SKM-1 treated with dmso at 0.1 percent for 144 hours (cell line): Measurements from ENCODE around the gene RADIL.

Experiments used
- DNase-seq: peaks from one replicate; lab custom pipeline; 2025; ENCODE audit not compliant: unreplicated experiment; lab: John Stamatoyannopoulos, UW

The RADIL gene

DNA sequence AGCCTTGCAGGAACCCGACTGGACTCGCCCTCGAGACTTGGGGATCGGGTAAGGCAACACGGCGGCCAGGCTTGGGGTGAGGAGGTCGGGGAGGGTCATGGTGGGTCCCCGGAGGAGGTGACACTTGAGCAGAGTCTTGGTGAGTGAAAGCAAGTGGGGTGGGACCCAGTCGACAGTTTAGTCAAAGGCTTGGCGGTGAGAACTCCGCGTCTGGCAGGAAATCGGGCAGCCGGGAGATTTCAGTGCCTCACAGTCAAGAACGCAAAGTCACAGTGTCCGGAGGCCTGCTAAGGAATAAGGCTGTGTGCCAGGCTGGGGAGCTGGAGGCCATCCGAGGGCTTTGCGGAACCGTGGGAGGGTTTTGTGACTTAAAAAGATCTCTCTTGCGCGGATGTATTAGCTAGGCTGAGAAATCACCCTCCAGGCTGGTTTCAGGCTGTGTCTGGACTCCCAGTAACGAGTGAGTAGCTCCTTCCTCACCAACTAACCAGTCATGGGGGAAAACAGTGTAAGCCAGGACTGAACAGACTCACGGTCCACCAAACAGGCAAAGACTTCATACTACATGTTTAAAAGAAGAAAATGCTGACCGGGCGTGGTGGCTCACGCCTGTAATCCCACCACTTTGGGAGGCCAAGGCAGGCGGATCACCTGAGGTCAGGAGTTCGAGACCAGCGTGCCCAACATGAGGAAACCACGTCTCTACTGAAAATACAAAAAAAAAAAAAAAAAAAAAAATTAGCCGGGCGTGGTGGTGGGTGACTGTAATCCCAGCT, 107.5 kb downstream of the RADIL start:
- no peak for DNase-seq

DNA sequence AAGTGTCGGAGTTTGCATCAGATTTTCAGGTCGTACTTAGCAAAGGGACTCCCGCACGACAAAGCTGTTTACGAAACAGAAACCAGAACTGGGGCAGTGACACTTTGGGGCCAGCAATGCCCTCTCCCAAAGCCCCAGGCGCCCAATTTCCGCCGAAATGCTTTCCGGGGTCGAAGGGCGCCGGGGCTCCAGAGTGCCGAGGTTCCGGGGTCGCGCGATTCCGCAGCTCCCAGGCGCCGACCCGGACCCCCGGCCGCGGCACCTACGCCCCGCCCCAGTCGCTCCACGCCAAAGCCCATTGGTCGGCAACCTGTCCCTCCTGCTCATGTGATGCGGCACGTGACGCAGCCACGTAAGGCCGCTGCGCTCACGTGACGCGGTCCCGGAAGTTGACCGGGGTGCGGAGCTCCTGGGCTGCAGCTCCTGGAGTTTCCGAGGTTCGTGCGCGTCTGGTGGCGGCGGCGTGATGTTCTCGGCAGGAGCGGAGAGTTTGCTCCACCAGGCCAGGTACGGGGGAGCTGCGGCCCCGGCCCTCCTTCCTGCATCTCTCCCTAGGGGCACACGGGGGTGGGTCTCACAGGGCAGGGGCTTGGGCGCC, 108.2 kb downstream of the RADIL start, which contains the start of gene AP5Z1:
AP5Z1 (plus strand) TSS at position 374 of the 598 bp plus-strand sequence; CDS start at position 467, 93 bp downstream.
- peak; percentile 88 for DNase-seq

DNA sequence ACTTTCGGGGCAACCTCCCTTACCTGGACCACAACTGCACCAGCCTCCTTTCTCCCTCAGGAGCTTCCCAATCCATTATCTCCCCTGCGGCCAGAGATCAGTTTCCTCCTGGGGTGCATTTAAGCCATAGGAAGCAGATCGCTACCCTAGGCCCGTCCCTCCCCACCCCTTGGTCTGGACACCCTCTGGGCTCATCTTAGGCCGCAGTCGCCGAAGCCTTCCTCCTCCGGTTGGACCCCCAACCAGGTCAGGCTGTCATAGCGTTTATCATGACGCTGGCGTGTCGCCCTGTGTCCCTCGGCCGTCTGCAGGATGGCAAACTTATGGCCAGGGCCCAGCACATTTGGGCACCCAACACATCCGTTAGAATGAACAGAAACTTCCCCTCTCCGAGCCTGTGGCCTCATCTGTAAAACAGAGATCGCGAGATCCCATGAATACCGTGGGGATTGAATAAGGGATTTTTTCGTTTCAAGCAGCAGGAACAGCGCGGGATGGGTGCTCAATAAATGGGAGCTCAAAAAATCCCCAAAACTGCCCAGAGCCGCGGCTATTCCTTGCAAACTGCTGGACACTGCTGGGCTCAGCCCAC, 108.8 kb downstream of the RADIL start:
- peak; percentile 62 for DNase-seq

DNA sequence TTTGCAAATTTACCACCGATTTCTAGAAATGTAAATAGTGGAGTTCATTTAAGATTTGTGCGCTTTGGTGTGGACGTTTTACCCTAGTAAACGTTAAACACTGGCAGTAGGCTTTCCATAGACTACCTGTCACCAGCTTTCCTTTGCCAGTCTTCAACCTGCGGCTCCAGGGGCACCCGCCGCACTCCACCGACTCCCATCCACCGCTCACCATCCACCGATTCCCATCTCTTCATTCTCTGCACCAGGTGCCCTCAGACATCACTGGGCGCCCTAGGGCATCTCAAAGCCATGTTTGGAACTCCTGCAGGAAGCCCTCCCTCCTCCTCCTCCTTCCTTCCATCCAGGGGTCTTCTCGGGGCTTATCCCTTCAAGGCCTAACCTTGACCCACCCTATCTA, 109.5 kb downstream of the RADIL start:
- no peak for DNase-seq

DNA sequence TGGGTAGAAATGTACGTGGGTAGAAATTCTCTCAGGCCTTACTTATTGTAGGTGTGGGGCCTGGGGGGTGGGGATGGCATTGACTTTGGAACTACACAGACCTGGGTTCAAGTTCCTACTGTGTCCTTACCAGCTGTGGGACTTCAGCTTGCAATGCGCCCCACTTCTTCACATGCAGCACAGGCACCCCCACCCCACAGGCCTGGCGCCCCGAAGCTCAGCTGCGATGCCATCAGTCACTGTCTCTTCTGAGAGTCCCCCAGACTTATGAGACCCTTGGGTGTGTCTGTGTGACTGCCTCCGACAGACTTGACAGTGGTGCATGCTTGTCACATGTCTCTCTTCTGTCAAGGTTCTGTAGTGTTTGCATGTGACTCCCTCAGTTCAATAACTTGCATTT, 111.2 kb downstream of the RADIL start:
- DNase-seq = no peak

DNA sequence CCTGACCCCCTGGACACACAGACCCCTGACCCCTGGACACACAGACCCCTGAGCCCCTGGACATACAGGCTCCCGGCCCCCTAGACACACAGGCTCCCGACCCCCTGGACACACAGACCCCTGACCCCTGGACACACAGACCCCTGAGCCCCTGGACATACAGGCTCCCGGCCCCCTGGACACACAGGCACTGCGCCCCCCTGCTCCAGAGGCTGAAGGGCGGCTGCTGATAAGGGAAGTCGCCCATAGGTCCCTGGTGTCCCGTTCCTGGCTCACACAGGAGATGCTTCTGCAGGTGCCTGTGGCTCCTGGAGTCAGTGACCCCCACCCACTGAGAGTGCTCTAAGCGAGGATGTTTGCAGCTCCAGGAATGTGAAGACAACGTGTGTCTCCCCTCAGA, 111.8 kb downstream of the RADIL start:
- DNase-seq = no peak

DNA sequence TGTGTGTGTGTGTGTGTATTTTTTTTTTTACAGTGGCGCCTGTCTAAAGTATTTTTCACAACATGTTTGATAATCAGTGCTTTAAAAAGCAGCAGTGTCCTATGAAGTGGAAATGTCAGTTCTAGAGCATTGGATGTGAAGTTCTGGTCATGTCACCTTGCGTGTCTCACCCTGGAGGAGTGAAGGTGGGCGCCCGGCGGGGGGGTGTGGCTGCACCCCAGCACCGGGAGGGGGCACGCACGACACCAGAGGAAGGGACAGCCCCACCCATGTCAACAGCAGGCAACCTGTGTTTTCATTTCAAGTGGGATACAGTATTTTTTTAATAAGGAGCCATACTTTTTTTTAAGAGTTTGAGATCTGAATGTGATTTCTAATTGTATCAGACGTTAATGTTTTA, 112.6 kb downstream of the RADIL start:
- no peak for DNase-seq

DNA sequence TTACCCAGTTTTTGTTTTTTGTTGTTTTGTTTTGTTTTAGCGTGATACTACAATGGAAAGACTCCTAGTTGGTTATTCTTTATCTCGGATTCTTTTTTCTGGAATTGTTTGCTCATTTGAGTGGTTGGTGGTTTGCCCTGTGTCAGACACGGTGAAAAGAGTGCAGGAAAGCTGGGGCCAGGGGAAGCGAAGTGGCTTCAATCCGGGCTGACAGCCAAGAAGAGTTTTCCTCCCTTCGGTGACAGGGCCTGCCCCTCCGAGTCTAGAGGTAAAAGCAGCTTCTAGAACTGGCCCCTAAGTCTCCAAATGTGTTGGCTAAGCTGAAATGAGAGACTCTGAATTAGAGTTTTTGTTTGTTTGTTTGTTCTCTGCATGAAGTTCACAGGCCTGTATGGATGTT, 113.8 kb downstream of the RADIL start:
- DNase-seq = no peak

DNA sequence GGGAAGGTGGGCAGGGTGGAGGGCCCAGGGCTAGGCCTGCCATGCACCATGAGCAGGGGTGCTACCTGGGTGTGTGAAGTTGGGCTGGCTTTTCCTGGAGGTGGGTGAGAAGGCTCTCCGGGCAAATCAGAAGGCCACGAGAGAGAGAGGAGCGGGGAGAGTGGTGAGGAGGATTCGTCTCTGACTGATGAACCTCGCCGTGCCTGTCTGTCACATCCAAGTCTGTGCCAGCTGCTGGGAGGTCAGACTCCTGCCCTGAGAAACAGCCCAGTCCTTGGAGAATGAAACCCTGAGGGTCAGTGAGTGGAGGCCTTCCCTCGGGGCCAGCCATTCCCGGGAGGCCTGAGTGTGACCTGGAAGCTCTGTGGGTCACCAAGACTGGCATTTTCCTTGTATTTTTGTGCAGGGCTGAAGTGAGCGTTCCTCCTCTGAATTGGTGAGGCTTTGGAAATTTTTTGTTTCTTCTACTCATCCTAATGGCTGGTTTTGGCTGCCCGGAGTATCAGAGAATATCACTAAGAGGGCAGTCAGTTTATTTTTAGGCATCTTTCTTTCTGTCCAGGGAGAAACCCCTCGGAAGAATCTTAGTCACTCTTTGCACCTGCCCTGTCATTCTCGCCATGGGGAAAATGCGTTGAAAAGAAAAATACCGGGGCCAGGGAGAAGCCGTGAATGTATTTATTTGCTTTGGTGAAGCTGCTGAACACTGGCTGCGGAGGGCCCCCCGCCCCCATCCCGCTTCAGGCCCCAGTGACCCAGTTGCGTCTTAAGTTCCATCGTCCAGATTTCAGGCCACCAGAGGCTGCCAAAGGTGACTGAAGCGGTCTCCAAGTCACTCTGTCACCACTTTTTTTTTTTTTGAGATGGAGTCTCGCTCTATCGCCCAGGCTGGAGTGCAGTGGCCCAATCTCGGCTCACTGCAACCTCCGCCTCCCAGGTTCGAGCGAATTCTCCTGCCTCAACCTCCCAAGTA, 114.6 kb downstream of the RADIL start:
- DNase-seq = no peak

DNA sequence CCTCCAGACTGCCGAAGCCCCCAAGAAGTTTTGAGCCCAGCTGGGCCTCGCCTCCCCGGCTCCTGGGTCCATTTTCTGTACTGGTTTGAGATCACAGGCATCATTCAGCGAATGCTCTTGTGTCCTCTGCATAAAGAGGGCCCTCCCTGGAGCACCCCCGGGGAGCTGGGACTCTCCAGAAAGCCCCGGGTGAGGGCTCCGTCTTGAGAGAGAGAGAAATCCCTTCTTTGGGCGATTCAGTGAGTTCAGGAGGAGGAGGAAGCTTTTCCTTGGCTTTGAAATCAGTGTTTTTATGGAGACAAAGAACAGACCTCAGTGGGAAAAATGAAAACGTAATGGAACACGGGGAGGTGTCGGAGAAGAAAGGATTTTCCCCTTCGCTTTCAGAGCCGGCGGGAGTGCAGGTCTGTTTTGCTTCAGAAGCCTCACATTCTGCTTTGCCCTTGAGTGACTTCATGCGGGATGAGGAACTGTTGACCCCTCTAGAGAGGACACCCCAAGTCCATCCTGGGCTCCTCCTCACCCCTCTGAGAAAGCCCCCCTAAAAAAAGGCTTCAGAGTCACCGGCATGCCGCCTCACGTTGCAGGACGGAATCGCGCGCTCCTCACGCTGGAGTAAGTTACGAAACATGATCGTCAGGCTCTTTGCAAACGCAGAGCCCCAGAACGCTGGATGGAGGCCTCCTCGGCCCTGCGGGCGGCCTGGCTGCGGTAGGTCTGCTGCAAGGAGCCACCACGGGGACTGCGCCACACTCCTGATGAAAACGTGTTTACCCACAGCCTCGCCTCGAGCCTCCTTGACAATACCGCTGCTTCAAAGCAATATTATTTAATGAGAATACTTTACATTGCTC, 116.6 kb downstream of the RADIL start:
- DNase-seq = no peak

DNA sequence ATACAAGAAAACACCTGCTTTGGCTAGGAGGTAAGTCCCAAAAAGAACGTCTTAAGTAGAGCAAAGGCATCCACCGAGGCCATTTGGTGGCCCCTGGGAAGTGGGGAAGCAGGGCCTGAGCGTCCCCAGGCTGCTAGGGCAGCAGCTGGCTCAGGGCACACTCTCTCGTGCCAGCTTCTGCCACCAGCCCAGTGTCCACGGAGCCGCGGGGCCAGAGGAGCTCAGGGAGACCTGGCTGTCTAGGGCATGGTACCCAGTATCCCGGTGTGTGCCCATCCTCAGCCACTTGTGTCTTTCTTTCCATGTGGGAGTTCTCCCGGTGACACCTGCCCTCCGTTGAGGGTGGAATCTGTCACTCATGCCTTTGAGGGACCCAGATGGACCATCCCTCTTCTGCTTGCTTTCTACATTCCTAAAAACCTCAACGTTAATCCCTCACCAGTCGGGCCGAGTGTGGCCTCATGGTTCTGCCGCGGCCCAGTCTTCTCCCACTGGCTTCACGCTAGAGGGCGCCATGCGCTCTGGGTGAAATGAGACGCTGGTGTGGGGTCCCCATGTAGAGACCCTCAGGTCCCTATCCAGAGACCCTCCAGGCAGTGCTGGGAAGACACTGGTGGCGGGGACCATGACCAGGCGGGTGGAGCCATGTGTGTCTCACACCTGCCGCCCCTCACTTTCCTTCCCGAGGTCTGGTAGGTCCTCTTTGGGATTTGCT, 117.6 kb downstream of the RADIL start:
- no peak for DNase-seq

DNA sequence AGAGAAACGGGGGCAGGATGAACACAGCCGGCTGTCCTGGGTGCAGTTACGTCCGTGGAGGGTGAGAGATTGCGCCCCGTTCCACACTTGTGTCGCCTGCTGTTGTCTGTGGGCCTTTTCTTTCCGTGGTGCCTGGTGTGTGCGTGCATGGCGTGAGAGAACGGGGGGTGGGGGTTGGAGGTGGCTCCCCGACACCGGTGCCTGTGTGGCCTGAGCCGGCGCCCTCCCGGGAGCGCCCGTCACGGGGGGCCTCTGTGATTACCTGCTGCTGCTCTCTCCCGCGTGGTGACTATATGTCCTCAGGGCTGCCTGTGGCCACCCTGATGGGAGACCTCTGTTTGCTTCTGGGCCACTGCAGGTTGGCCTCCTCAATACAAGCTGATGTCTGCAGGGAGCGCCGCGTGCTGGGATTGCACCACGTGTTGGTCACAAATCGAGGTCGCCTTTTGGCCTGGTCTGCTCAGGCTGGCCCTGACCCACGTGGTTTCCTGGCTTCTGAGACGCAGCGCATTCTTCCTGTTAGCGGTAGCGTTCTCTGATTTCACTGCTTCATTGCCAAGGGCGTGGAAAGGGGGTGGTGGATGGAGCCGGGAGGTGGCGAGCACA, 119.0 kb downstream of the RADIL start:
- no peak for DNase-seq

DNA sequence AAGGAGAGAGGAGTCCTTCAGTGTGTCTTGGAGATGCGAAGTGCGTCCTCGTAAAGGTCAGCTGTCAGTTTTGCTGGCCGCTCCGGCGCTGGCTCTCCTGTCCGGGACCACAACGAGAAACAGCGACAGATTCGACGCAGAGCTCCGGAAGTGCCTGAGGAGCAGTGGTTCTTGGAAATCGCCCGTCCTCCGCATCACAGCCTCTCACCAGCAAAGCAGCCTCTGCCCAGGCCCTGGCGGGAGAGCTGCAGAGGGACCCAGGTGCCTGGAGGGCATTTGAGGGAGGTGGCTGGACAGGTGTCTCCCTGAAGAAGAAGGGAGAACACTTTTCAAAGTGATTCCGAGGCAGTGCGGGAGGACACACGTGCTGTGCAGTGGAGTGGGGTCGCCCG, 119.7 kb downstream of the RADIL start:
- DNase-seq = no peak

DNA sequence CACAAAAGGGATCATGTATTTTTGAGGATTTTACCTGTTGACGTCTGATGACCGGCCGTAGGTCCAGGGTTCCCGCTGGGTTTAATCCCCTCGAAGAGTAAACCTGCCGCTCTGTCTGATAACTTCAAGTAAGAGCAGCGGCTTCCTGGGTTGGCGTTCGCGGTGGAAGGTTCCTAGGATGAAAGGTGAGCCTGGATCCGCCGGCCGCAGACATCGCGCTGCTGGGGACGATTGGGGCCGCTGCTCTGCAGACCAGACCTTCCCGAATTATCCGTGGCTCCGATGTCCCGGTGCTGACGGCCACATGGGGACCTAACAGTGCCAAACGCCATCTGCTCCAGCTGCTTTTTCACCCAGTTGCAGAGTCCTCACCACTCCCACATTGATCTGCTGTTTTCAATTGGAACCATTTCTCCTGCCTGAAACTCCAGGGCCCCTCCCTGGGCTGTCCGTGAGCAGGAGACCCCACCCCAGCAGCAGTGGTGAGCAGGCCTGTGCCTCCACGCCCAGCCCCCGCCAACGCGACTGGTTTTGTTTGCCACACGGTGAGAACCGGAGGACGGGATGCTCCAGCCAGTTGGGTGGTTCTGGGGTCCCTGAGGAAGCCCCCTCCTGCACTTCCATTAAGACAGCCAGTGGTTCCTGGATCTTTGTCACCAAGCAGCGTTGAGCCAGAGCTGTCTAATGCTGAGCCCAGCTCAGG, 120.3 kb downstream of the RADIL start:
- DNase-seq = no peak

DNA sequence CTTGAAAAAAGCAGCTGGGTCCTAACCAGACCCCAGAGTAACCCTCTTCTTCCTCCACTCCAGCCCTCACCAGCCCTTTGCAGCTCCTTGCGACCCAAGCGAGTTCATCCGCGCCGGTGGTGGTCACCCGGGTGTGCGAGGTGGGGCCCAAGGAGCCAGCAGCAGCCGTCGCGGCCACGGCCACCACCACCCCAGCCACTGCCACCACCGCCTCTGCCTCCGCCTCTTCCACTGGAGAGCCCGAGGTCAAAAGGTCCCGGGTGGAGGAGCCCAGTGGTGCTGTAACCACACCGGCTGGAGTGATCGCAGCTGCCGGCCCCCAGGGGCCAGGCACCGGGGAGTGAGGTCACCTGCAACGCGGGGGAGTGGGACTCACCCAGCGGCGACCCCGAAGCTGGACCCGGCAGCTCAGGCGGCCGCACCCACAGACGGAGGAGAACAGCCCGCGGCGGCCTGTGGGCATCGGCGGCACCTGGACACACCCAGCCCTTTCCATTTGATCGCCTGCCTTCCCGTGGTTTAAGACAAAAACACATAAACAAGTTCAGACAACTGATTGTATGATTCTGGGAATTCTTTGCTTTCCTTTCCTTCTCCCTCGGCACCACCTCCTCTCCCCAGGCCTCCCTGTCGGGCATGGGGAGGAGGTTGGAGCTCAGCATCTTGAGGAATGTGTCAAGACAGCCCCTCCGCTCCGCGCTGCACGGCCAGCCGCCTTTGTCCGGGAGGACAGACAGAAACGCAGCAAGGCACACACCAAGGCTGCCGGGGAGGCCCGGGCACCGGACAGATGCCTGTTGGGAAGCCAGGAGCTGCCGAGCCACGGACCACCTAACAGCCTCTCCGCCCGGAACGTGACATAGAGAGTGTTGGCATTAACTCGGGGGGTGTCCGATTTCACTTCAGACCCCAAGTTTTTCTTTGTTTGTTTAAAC, 121.1 kb downstream of the RADIL start:
- DNase-seq = no peak

DNA sequence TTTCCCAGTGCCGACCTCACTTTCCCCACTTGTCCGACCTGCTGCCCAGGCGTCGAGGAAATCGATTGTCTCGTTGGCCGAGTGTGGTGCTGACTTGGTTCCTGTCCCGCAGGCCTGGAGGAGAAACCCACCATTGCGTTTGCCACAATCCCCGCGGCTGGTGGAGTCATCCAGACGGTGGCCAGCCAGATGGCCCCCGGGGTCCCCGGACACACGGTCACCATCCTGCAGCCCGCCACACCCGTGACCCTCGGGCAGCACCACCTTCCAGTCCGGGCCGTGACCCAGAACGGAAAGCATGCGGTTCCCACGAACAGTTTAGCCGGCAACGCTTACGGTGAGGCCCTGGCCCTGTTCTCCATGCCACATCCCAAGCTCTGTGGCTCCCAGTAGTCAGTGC, 122.6 kb downstream of the RADIL start:
- no peak for DNase-seq

DNA sequence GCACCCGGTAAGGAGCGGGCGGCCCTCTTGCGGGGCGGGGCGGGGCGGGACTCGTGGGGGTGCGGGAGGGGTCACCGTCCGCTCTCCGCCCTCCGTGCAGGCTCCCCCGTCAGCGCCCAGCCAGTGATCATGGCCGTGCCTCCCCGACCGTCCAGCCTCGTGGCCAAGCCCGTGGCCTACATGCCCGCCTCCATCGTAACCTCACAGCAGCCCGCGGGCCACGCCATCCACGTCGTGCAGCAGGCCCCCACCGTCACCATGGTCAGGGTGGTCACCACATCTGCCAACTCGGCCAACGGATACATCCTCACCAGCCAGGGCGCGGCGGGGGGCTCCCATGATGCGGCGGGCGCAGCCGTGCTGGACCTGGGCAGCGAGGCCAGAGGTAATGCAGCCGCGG, 124.3 kb downstream of the RADIL start:
- DNase-seq = no peak

DNA sequence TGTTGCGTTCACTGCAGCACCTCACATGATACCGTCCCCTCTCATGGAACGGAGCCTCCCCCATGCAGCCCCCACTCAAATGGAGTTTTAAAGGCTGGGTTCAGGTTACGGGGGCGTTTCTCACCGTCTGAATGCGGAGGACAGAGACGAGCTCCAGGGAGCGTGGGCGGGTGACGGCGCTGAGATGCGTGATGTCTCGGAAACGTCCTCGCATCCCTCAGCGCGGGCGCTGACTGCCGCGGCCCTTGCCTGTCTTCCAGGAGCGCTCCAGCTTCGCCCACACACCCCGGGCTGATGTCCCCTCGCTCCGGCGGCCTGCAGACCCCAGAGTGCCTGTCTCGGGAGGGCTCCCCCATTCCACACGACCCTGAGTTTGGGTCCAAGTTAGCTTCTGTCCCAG, 124.7 kb downstream of the RADIL start:
- no peak for DNase-seq
